Liver (tissue), 9 donors: Measurements from ENCODE around the gene ENAH. TPM values are rescaled to one million over a fixed set of nuclear protein-coding genes. Genes with fewer than 3 reads are reported as not detected.
"Not testable (repeated sequence)": the region's sequence is repeated elsewhere in the genome, so short reads cannot be mapped to it uniquely, and the experiment has no call there.

Experiments used
- DNase-seq: peaks from one replicate; pipeline ENCODE4 v3.0.0-alpha.2; 2017; ENCODE audit warnings: low spot score
- H3K27ac ChIP-seq, 2 donors: one replicate each; pipeline ENCODE4 v1.7.0; 2013; ENCODE audit warnings: inconsistent platforms in 2 of 2, low read length in 2 of 2, control low read depth in 1 of 2, low read depth in 1 of 2, mild to moderate bottlenecking in 1 of 2
- H3K27me3 ChIP-seq, 4 donors: one replicate each; pipeline versions ENCODE4 v1.6.1 to v1.7.0; 2013; ENCODE audit warnings: low read length in 3 of 4, inconsistent platforms in 1 of 4, mild to moderate bottlenecking in 1 of 4, moderate library complexity in 1 of 4; ENCODE audit not compliant: control insufficient read depth in 4 of 4, insufficient read depth in 4 of 4
- H3K36me3 ChIP-seq, 4 donors: one replicate each; pipeline versions ENCODE4 v1.6.1 to v1.7.0; 2013; ENCODE audit warnings: low read length in 3 of 4, mild to moderate bottlenecking in 3 of 4, low read depth in 1 of 4, moderate library complexity in 1 of 4; ENCODE audit not compliant: control insufficient read depth in 4 of 4, insufficient read depth in 3 of 4
- H3K4me1 ChIP-seq, 4 donors: one replicate each; pipeline versions ENCODE4 v1.6.1 to v1.7.0; 2013; ENCODE audit warnings: low read length in 3 of 4, mild to moderate bottlenecking in 3 of 4, moderate library complexity in 1 of 4; ENCODE audit not compliant: control insufficient read depth in 4 of 4, insufficient read depth in 4 of 4
- H3K4me3 ChIP-seq, 3 donors: one replicate each; pipeline versions ENCODE4 v1.6.1 to v1.7.0; 2013; ENCODE audit warnings: low read length in 3 of 3, control low read depth in 1 of 3, low read depth in 1 of 3, mild to moderate bottlenecking in 1 of 3
- H3K9ac ChIP-seq, 2 donors: one replicate each; pipeline ENCODE4 v1.7.0; 2013; ENCODE audit warnings: low read length in 2 of 2, mild to moderate bottlenecking in 2 of 2, moderate library complexity in 2 of 2, control low read depth in 1 of 2, low read depth in 1 of 2
- H3K9me3 ChIP-seq, 4 donors: one replicate each; pipeline versions ENCODE4 v1.6.1 to v1.7.0; 2013; ENCODE audit warnings: low read length in 3 of 4; ENCODE audit not compliant: control insufficient read depth in 4 of 4
- EGR1 ChIP-seq, 2 donors: IDR thresholded peaks; 2 replicates each; pipeline ENCODE4 v1.6.1; 2016 to 2018; ENCODE audit warnings: antibody characterized with exemption in 2 of 2, low read depth in 2 of 2
- FOXA1 ChIP-seq: IDR thresholded peaks from 2 replicates; pipeline ENCODE4 v1.6.1; 2016; ENCODE audit warnings: antibody characterized with exemption
- FOXA2 ChIP-seq: IDR thresholded peaks from 2 replicates; pipeline ENCODE4 v1.6.1; 2016; ENCODE audit warnings: antibody characterized with exemption
- GABPA ChIP-seq, 2 donors: IDR thresholded peaks in 1 of 2; conservative IDR thresholded peaks in 1 of 2; 2 replicates each; pipeline ENCODE4 v1.6.1; 2016; ENCODE audit warnings: antibody characterized with exemption in 2 of 2, mild to moderate bottlenecking in 1 of 2, moderate library complexity in 1 of 2
- HNF4A ChIP-seq, 2 donors: conservative IDR thresholded peaks; 2 replicates each; pipeline ENCODE4 v1.6.1; 2016; ENCODE audit warnings: antibody characterized with exemption in 2 of 2, mild to moderate bottlenecking in 2 of 2
- JUND ChIP-seq, 2 donors: IDR thresholded peaks; 2 replicates each; pipeline ENCODE4 v1.6.1; 2016; ENCODE audit warnings: antibody characterized with exemption in 2 of 2
- MAX ChIP-seq: IDR thresholded peaks from 2 replicates; pipeline ENCODE4 v1.6.1; 2016; ENCODE audit warnings: antibody characterized with exemption
- NR2F2 ChIP-seq: IDR thresholded peaks from 2 replicates; pipeline ENCODE4 v1.6.1; 2016; ENCODE audit warnings: antibody characterized with exemption
- RAD21 ChIP-seq, 2 donors: IDR thresholded peaks; 2 replicates each; pipeline ENCODE4 v1.6.1; 2016; ENCODE audit warnings: antibody characterized with exemption in 2 of 2, mild to moderate bottlenecking in 2 of 2
- TAF1 ChIP-seq: conservative IDR thresholded peaks from 2 replicates; pipeline ENCODE4 v1.6.1; 2016; ENCODE audit warnings: antibody characterized with exemption, mild to moderate bottlenecking
- YY1 ChIP-seq: IDR thresholded peaks from 2 replicates; pipeline ENCODE4 v1.6.1; 2016; ENCODE audit warnings: antibody characterized with exemption, mild to moderate bottlenecking
- WGBS: extraction: QIAGEN DNeasy Blood & Tissue Kit; methylation state at CpG from one replicate; pipeline ENCODE4 v1.1.7; 2013; 5-methylcytosine and 5-hydroxymethylcytosine counted together
- polyA plus RNA-seq, 2 donors: library from polyadenylated mRNA; stranded (reverse) in 1 of 2; unstranded in 1 of 2; fragments of 200-250 nt in 1 of 2; fragments of >200 nt in 1 of 2; fragmentation: Nextera tagmentation in 1 of 2; extraction: Ambion mirVana in 1 of 2; gene quantifications; one replicate each; pipeline versions ENCODE4 v1.2.1 to v1.2.3, GENCODE V29; 2013 to 2015
- total RNA-seq, 2 donors: library from RNA; depleted of rRNA; stranded (reverse); fragments of >200 nt; gene quantifications; one replicate each; pipeline ENCODE4 v1.2.3, GENCODE V29; 2014
- TF ChIP-seq, protein P1 (sequence below): IDR thresholded peaks from 2 replicates; pipeline ENCODE4 v1.6.1; 2016; ENCODE audit warnings: antibody characterized with exemption
- TF ChIP-seq, protein P2 (sequence below): IDR thresholded peaks from 2 replicates; pipeline ENCODE4 v1.6.1; 2016; ENCODE audit warnings: antibody characterized with exemption, mild to moderate bottlenecking
- TF ChIP-seq, protein P3 (sequence below): fragments of 150-350 bp; IDR thresholded peaks from 2 replicates; pipeline ENCODE4 v1.5.1; 2017; ENCODE audit warnings: improper control_type of control experiment, low read depth, low read length; ENCODE audit not compliant: missing input control
- donor health status: healthy.
- donor health status: healthy.
- donor health status: healthy.
- donor health status: healthy.
- donor health status: healthy.

ENAH gene
- total and polyA plus RNA-seq, 4 donors, result 2.8 to 8.4 (median 4.5) TPM

DNA sequence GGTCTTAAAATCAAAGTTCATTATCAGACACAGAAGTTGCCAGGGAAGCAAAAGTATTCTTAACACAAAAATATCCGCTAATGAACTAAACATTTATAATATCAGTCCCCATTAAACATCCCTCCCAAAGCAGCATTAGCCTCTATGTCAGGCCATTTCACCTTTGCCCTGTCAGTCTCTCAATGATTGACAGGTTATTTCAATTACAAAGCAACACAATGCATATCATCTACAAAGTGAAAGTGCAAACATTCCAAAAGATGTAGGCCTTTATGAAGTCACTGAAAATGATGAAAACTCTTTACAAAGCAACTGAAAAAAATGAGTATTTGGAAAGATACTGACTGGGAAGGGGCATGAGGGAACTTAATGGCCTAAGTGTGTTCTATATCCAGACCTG is 14.1 kb downstream of the ENAH start (continued):
- TF ChIP-seq, protein P1, sequence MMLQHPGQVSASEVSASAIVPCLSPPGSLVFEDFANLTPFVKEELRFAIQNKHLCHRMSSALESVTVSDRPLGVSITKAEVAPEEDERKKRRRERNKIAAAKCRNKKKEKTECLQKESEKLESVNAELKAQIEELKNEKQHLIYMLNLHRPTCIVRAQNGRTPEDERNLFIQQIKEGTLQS, result no peak
- no peak for TF ChIP-seq HNF4A (conservative IDR thresholded peaks at IDR 0.05)

DNA sequence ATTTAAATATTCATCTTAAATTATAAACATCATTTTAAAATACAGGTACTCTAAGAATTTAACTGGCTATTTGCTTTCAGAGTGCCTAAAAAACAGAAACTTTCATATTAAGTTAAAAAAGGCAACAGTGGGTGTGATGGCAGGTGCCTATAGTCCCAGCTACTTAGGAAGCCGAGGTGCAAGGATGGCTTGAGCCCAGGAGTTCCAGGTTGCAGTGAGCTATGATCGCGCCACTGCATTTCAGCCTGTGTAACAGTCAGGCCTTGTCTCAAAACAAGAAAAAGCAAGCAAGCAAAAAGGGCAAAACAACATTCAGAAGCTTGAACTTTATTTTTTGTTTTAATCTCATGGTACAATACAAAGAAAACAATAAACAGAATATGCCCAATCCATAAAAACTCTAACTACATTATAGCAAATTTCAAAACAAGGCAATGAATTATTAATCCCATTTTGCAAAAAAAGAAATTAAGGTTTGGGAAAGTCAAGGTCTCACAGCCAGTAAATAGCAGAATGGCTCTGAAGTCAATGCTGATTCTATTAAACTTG is 15.2 kb downstream of the ENAH start:
- Histone ChIP-seq H3K9me3 (no peaks in the 10 kb centered on the region), H3K4me1 (no peaks in the 10 kb centered on the region), H3K4me3 (no peak overlapping the region), H3K27me3 (no peaks in the 10 kb centered on the region), H3K36me3 (no peaks in the 10 kb centered on the region), H3K27ac (no peak overlapping the region), H3K9ac (no peak overlapping the region)
- TF ChIP-seq NR2F2, result no peak
- TF ChIP-seq, protein P2, sequence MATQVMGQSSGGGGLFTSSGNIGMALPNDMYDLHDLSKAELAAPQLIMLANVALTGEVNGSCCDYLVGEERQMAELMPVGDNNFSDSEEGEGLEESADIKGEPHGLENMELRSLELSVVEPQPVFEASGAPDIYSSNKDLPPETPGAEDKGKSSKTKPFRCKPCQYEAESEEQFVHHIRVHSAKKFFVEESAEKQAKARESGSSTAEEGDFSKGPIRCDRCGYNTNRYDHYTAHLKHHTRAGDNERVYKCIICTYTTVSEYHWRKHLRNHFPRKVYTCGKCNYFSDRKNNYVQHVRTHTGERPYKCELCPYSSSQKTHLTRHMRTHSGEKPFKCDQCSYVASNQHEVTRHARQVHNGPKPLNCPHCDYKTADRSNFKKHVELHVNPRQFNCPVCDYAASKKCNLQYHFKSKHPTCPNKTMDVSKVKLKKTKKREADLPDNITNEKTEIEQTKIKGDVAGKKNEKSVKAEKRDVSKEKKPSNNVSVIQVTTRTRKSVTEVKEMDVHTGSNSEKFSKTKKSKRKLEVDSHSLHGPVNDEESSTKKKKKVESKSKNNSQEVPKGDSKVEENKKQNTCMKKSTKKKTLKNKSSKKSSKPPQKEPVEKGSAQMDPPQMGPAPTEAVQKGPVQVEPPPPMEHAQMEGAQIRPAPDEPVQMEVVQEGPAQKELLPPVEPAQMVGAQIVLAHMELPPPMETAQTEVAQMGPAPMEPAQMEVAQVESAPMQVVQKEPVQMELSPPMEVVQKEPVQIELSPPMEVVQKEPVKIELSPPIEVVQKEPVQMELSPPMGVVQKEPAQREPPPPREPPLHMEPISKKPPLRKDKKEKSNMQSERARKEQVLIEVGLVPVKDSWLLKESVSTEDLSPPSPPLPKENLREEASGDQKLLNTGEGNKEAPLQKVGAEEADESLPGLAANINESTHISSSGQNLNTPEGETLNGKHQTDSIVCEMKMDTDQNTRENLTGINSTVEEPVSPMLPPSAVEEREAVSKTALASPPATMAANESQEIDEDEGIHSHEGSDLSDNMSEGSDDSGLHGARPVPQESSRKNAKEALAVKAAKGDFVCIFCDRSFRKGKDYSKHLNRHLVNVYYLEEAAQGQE, result no peak
- no peak for TF ChIP-seq FOXA2
- no peak for TF ChIP-seq FOXA1
- TF ChIP-seq, protein P3, sequence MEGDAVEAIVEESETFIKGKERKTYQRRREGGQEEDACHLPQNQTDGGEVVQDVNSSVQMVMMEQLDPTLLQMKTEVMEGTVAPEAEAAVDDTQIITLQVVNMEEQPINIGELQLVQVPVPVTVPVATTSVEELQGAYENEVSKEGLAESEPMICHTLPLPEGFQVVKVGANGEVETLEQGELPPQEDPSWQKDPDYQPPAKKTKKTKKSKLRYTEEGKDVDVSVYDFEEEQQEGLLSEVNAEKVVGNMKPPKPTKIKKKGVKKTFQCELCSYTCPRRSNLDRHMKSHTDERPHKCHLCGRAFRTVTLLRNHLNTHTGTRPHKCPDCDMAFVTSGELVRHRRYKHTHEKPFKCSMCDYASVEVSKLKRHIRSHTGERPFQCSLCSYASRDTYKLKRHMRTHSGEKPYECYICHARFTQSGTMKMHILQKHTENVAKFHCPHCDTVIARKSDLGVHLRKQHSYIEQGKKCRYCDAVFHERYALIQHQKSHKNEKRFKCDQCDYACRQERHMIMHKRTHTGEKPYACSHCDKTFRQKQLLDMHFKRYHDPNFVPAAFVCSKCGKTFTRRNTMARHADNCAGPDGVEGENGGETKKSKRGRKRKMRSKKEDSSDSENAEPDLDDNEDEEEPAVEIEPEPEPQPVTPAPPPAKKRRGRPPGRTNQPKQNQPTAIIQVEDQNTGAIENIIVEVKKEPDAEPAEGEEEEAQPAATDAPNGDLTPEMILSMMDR, result no peak
- no peak for TF ChIP-seq MAX
- no peak for TF ChIP-seq EGR1 (IDR thresholded peaks at IDR 0.05; ENCODE audit: low read depth in 2 of 2)
- no peak for TF ChIP-seq GABPA (IDR thresholded peaks at IDR 0.05 in 1 of 2, conservative IDR thresholded peaks at IDR 0.05 in 1 of 2)
- no peak for TF ChIP-seq JUND (IDR thresholded peaks at IDR 0.05)
- no peak for TF ChIP-seq YY1
- no peak for TF ChIP-seq TAF1
- TF ChIP-seq RAD21 (IDR thresholded peaks at IDR 0.05), result no peak
- TF ChIP-seq, protein P1, result no peak
- 98% methylated on average over 3 of the region's 3 CpGs for WGBS
- no peak for DNase-seq

GRCh38 chr1:225636992-225637391 is 15.9 kb downstream of the ENAH start:
- not testable (repeated sequence) for H3K27me3 ChIP-seq, DNase-seq, H3K4me1 ChIP-seq, H3K9ac ChIP-seq, H3K4me3 ChIP-seq, H3K9me3 ChIP-seq, H3K36me3 ChIP-seq, H3K27ac ChIP-seq
- WGBS, result 96% methylated on average over 8 of the region's 8 CpGs
